Inferior parietal cortex (tissue), 1 donor: ENCODE measurements around the gene ACCS.
A peak's percentile ranks its signal among the peaks of the same experiment; 100 is the strongest.

Experiments
- DNase-seq: peaks from one replicate; pipeline ENCODE4 v3.0.0-alpha.2; 2016; ENCODE audit errors: extremely low spot score

Gene ACCS

GRCh38 chr11:44037658-44037998 is 28.4 kb upstream of the ACCS start:
- no peak for DNase-seq

DNA sequence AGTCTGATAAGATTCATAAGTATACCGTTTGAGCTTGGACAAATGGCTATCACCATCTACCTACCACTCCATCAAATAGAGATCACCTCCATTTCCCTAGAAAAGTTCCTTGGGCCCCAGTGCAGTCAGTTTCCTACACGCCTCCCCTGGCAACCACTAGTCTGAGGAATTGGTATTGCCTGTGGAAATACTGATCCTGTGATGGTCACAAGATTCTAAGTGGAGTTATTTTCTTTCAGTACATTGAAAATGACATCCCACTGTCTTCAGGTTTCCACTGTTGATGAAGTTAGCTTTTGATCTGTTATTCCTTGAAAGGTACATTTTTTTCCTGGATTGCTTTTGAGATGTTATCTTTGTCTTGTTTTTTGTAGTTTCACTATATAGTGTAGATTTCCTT is 22.9 kb upstream of the ACCS start:
- DNase-seq = no peak

DNA sequence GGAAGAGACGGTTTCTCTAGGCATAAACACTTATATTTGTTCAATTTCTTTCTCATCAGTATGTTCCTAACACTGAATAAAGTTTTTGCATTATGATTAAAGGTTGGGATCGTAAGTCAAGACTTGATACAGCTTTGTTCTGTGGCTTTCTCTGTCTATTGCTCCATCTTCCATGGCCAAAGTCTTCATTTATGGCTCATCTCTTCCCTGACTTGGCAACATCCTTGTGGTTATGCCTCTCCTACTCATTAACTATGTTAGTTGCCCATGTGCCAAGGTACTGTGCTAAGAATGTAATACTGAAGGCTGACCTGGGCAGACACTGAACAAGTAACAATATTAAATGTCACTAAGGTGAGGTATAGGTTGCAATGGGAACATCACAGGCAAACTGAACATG is 19.9 kb upstream of the ACCS start:
- no peak for DNase-seq

DNA sequence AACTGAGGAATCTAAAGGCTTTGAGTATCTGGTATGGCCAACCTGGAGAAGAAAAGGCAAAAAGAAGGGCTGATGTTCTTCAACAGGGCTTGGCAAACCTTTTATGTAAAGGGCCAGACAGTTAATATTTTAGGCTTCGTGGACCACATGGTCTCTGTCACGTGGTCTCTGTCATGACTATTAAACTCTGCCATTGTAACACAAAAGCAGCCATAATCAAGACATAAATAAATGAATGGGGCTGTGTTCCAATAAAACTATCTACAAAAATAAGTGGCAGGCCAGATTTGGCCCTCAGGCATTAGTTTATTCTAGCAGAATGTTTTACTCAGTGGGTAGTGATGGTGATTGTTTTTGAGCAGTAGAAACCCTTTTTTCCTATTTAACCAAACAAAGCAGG is 18.8 kb upstream of the ACCS start:
- no peak for DNase-seq

DNA sequence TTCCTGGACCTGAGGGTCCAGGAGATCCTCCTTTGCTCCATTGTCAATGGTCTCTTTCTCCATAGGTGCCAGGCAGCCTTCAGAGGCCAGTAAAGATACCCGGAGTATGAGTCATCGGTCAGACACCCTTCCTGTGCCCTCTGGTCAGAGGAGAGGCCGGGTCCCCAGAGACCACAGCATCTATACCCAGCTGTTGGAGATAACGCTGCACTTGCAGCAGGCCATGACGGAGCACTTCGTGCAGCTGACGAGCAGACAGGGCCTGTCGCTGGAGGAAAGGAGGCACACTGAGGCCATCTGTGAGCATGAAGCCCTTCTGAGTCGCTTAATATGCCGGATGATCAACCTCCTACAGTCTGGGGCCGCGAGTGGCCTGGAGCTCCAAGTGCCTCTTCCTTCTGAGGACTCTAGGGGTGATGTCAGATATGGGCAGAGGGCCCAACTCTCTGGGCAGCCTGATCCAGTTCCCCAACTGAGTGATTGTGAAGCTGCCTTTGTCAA is 18.1 kb upstream of the ACCS start, which contains the start of gene ACCSL:
Gene ACCSL (plus strand): TSS at position 51 of the 501 bp plus-strand sequence. CDS start 56 bp downstream, at position 107.
- DNase-seq = peak; percentile 13

DNA sequence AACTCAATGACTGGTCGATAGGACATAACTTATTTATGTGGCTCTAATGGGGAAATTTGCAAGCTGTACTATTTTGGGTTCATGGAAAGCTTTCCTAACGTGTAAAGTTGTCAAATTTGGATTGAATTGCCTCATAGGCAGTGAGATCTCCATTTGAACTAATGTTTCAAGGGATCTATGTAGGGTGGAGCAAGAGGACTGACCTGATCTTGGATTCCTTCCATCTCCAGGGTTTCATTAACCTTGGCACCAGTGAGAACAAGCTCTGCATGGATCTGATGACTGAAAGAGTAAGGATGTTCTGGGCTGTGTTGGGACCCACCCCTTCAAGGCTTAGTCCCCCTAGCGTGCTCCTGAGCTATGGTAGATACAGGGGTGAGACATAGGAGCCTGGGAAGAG is 16.2 kb upstream of the ACCS start:
- no peak for DNase-seq

GRCh38 chr11:44051171-44051570 is 14.9 kb upstream of the ACCS start:
- DNase-seq = no peak

DNA sequence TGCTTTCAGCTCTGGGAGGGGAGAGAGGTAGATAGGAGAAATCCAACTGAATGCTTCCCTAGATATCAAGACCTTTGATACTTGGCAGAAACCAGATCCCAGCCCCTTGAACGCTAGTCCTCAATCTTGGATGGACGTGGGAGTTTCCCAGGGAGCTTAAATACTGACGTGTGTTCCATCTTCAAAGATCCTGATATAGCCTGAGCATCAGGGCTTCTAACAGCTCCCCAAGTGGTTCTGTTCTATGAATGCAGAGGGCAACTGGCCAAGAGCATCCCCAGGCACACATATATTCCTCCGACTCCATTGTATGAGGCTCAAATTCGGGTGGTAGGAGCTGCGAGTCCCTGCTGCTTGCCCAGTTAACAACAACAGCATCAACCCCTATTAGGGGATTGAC is 8.7 kb upstream of the ACCS start:
- DNase-seq = no peak

DNA sequence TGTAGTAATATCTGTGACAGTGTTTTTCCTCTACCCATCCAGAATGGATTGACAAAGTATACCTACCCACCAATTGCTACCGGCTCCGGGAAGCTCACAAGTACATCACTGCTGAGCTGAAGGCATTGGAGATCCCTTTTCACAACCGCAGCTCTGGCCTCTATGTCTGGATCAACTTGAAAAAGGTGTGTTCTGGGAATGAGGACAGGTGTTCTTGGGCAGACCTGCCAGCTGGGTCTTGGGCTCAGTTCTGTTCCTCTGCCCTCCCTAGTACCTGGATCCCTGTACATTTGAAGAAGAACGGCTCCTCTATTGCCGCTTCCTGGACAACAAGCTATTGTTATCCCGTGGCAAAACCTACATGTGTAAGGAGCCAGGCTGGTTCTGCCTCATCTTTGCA is 7.8 kb upstream of the ACCS start:
- no peak for DNase-seq

- no peak for DNase-seq
Observed at GRCh38 chr11:44065161-44065661, 859 bp upstream of the ACCS start.

DNA sequence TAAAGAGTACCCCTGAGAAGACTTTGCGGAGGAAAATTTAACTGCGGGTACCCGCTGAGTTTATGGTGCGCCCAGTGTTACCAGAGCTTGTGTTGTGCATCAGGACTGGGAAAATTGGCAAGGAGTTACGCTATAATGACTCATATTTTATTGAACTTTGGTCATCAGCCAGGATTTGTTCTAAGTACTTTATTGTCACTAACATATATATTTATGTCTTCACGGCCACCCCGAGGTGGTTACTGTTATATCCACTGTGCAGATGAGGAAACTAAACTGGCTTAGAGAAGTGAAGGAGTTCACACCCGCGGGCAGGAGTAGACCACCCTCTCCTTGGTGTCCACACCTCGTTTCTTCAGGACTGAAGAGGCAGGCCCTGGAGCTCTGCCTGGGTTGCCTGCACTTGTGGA is 667 bp downstream of the ACCS start:
- peak; percentile 11 for DNase-seq

- no peak for DNase-seq
Observed at GRCh38 chr11:44067266-44067665, 1.2 kb downstream of the ACCS start.

GRCh38 chr11:44068180-44068579 is 2.1 kb downstream of the ACCS start:
- DNase-seq = no peak

DNA sequence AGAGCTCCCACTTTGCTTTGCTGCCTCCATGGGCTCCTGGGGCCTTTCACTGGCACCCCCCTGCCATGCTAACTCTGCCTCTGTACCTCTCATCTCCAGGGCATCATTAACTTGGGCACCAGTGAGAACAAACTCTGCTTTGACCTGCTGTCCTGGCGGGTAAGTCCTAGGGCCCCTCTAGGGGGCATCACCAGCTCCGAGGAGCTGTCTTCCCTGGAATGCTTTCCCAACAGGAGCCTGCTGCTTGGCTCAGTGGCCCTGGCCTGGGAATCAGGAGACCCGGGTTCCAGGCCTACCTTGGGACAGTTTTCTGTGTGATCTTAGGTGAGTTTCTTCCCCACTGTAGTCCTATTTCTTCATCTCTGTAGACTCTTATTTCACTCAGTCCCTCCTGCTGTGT is 5.1 kb downstream of the ACCS start:
- DNase-seq = no peak

GRCh38 chr11:44072757-44073658 is 6.9 kb downstream of the ACCS start:
- DNase-seq = no peak

DNA sequence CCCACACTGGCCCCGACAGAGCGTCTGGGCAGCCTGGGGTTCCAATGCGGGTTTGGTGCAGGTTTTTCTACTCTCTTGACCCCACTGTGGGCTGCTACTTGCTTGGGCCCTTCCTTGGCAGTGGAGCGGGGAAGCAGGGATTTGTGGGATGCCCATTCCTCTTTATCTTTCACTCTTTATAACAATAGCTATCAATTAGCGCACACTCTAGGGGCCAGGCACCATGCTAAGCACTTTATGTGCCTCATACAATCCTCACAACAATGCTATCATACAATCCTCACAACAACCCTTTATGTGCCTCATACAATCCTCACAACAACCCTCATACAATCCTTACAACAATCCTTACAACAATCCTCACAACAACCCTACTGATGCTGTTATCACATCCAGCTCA is 12.7 kb downstream of the ACCS start:
- DNase-seq = no peak

DNA sequence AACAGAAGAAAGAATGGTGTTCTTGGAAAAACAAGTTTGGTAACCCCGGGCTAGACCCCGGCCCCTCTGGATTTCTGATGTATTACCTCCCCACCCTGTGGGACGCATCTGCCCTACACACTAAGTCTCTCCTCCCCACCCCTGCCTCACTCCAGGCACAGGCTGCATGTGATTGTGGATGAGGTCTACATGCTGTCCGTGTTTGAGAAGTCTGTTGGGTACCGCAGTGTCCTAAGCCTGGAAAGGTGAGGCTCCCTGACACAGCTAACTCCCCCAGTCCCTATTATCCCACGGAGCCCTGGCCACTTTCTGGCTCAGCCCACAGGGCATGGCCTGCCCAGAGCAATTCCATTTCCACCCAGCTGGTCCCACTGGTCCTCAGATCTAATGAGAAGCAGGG is 13.3 kb downstream of the ACCS start:
- DNase-seq = no peak

DNA sequence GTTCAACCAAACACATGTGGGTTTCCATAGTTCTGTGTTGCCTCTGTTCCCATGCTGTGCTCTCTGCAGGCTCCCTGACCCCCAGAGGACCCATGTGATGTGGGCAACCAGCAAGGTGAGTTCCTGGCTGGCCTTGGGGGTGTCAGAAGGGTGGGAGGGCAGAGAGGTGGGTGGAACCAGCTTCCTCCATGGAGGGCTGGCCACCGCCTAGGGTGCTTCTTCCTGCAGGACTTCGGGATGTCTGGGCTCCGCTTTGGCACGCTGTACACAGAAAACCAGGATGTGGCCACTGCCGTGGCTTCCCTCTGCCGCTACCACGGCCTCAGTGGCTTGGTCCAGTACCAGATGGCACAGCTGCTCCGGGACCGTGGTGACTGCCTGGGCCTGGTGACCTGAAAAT is 14.9 kb downstream of the ACCS start:
- no peak for DNase-seq

- DNase-seq = no peak
Observed at GRCh38 chr11:44082645-44083044, 16.6 kb downstream of the ACCS start.

DNA sequence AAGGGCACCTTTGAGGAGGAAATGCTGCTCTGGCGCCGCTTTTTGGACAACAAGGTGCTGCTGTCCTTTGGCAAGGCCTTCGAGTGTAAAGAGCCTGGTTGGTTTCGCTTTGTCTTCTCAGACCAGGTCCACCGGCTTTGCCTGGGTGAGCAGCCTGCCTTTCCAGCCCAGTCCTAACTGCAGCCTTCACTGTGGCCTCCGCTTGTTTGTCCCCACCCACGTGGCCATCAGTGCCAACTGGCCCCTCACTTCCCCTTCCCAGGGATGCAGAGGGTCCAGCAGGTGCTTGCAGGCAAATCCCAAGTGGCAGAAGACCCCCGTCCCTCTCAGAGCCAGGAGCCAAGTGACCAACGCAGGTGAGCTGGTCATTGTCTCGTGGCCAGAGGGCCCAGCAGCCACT is 17.4 kb downstream of the ACCS start:
- DNase-seq = no peak

DNA sequence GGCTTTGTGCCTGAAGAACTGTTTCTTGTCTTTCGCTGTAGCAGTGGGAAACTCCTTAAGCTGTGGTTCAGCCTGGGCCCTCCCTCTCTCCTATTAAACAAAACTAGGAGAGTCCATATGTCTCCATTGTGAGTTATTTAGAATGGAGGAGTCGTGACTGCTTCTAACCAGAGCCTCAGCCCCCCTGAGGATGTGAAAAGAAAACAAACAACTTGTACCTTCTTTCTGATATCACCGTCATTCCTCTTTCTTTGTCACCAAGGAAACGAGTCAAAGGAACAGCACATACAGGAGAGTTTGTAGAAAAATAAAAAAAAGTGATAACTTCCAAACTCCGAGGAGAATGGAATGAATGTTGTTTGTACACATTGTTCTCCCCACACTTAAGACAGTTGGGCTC is 17.8 kb downstream of the ACCS start:
- DNase-seq = no peak

- DNase-seq = no peak
Observed at GRCh38 chr11:44085330-44085729, 19.3 kb downstream of the ACCS start.

DNA sequence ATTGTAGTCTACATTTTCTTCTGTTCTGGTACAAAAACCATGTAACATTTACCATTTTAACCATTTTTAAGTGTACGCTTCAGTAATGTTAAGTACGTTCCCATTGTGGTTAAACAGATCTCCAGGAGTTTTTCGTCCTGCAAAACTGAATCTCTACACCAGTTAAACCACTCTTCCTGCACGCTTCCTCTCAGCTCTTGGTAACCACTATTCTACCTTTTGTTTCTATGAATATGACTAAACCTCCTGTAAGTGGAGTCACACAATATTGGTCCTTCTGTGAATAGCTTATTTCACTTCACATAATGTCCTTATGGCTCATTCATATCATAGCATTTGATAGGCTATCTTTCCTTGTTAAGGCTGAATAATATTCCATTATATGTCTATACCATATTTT is 22.3 kb downstream of the ACCS start:
- no peak for DNase-seq

- no peak for DNase-seq
Observed at GRCh38 chr11:44088871-44089270, 22.8 kb downstream of the ACCS start.
